ENCODE results near the gene PGM2L1.

GRCh38 chr11:74366576-74366975 is 31.7 kb downstream of the PGM2L1 start:
- TF ChIP-seq, protein P1, sequence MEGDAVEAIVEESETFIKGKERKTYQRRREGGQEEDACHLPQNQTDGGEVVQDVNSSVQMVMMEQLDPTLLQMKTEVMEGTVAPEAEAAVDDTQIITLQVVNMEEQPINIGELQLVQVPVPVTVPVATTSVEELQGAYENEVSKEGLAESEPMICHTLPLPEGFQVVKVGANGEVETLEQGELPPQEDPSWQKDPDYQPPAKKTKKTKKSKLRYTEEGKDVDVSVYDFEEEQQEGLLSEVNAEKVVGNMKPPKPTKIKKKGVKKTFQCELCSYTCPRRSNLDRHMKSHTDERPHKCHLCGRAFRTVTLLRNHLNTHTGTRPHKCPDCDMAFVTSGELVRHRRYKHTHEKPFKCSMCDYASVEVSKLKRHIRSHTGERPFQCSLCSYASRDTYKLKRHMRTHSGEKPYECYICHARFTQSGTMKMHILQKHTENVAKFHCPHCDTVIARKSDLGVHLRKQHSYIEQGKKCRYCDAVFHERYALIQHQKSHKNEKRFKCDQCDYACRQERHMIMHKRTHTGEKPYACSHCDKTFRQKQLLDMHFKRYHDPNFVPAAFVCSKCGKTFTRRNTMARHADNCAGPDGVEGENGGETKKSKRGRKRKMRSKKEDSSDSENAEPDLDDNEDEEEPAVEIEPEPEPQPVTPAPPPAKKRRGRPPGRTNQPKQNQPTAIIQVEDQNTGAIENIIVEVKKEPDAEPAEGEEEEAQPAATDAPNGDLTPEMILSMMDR (IDR thresholded peaks at IDR 0.05) = no peak
- TF ChIP-seq POLR2AphosphoS5 (IDR thresholded peaks at IDR 0.05) (no peak), POLR2A (IDR thresholded peaks at IDR 0.05) (no peak)
